Endothelial cell of umbilical vein (primary cell): ENCODE data around the gene CHCHD10.

Source experiments
- CTCF ChIP-seq, 2 donors: IDR thresholded peaks; 1 replicate in 1 of 2; 2 replicates in 1 of 2; pipeline ENCODE4 v1.5.1; 2011; ENCODE audit warnings: low read length in 2 of 2, mild to moderate bottlenecking in 2 of 2, moderate library complexity in 2 of 2, control low read depth in 1 of 2, inconsistent platforms in 1 of 2, low read depth in 1 of 2; ENCODE audit not compliant: insufficient read depth in 1 of 2; ENCODE audit errors: extremely low read depth in 1 of 2
- EZH2 ChIP-seq: IDR thresholded peaks from 2 replicates; pipeline ENCODE4 v1.6.1; 2012; ENCODE audit warnings: borderline replicate concordance, low read depth, mild to moderate bottlenecking, moderate library complexity, low read length, inconsistent platforms; ENCODE audit not compliant: severe bottlenecking
- MAX ChIP-seq: IDR thresholded peaks from 2 replicates; pipeline ENCODE4 v1.6.1; 2011; ENCODE audit not compliant: insufficient read depth, insufficient read length
- MYC ChIP-seq: IDR thresholded peaks from one replicate; pipeline ENCODE4 v1.6.1; 2011; ENCODE audit warnings: mild to moderate bottlenecking, low read depth, low read length
- POLR2A ChIP-seq: IDR thresholded peaks from 2 replicates; pipeline ENCODE4 v1.6.1; 2012; ENCODE audit warnings: low read depth, mild to moderate bottlenecking, control low read depth, low read length

GRCh38 chr22:23754980-23755636 lies 12.7 kb downstream of the CHCHD10 start:
- TF ChIP-seq CTCF (IDR thresholded peaks at IDR 0.05; ENCODE audit: extremely low read depth in 1 of 2, insufficient read depth in 1 of 2, low read depth in 1 of 2, low read length in 2 of 2) (no peak), POLR2A (no peak), MAX (no peak), MYC (no peak), EZH2 (no peak)
